MM.1S (cell line): Measurements from ENCODE around the gene ATP6V1A.

Source experiments
- CTCF ChIP-seq: fragments of 300-600 bp; sonication (generic); IDR thresholded peaks from 2 replicates; pipeline ENCODE4 v1.5.1; 2016; ENCODE audit warnings: antibody characterized with exemption, low read length, mixed read lengths
- EZH2 ChIP-seq: fragments of 300-600 bp; sonication (generic); optimal IDR thresholded peaks from 2 replicates; pipeline ENCODE3; 2017; ENCODE audit warnings: low read depth, mild to moderate bottlenecking, antibody characterized with exemption, low read length, mixed read lengths
- EZH2phosphoT487 ChIP-seq: fragments of 300-600 bp; sonication (generic); IDR thresholded peaks from 2 replicates; pipeline ENCODE4 v1.6.1; 2018; ENCODE audit warnings: antibody characterized with exemption, low read length

GRCh38 chr3:113805249-113805648 lies 58.4 kb downstream of the ATP6V1A start:
- no peak for TF ChIP-seq CTCF
- TF ChIP-seq EZH2: no peak
- TF ChIP-seq EZH2phosphoT487: no peak
